ENCODE data around the gene DPH5.

DPH5 gene

DNA sequence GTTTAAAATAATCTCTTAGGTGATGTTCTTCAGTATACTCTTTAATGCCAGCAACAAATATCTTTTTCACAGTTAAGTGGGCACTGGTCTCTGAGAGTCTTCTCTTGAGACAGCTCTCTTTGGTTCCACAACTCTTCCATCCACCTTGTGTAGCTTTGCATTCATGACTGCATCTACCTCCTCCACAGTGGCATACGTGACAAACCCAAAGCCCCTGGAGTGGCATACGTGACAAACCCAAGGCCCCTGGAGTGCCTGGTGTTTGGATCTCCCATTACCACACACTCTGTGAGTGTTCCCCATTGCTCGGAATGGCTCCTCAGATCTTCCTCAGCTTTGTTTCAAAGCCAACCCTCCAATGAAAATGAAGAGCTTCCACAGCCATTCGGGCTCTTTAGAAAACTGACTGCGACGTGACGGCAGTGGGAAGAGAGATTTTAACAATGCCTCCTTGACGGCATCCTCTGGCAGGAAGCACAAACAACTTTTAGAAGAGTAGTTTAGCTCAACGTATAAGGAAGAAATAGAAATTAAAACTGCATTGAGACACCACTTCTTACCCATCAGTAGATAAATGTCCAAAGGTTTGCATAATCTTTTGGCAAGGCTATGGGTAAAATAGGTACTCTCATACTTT lies 83.9 kb downstream of the DPH5 start:
- no peak for DNase-seq (ENCODE audit: low read depth)

DNA sequence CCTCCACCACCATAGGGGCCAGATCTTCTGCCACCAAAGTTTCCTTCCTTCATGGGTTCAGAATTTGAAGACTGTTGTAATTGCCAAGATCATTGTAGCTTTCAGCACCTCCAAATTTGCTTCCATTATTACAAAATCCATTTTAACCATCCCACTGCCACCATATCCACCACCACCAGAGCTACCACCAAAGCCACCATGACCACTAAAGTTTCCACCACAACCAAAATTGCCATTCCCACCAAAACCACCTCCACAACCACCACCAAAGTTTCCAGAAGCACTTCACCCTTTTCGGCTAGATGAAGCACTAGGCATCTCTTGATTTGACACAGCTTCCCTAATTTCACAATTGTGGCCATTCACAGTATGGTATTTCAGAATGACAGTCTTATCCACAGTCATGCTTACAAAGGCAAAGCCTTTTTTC lies 84.5 kb downstream of the DPH5 start:
- DNase-seq (ENCODE audit: low read depth): no peak
